OCI-LY3 (cell line): Measurements from ENCODE around the gene PTGR3.
A peak's percentile ranks its signal among the peaks of the same experiment; 100 is the strongest.

Experiments used
- H2AFZ ChIP-seq: fragments of 200-600, 300-600 bp; shearing (Covaris generic); 2 replicates; pipeline ENCODE4 v1.6.0; 2014; ENCODE audit warnings: antibody characterized with exemption, low read depth, low read length
- H3K27ac ChIP-seq: fragments of 200-600, 300-600 bp; sonication (generic); 2 replicates; pipeline ENCODE4 v1.5.1; 2014; ENCODE audit warnings: mild to moderate bottlenecking, low read length, moderate library complexity, mixed read lengths
- H3K27me3 ChIP-seq: fragments of 200-600, 300-600 bp; sonication (generic); 2 replicates; pipeline ENCODE4 v1.6.1; 2014; ENCODE audit warnings: low read depth, low read length, mixed read lengths
- H3K36me3 ChIP-seq: fragments of 200-600, 300-600 bp; sonication (generic); replicated peaks from 2 replicates; pipeline ENCODE3; 2014; ENCODE audit warnings: low read depth, low read length, mixed read lengths
- H3K4me1 ChIP-seq: fragments of 300-600, 200-600 bp; sonication (generic); 2 replicates; pipeline ENCODE4 v1.6.1; 2014; ENCODE audit warnings: low read length, mixed read lengths
- H3K4me2 ChIP-seq: fragments of 200-600, 300-600 bp; sonication (generic); 2 replicates; pipeline ENCODE4 v1.6.1; 2014; ENCODE audit warnings: low read length, mixed read lengths
- H3K4me3 ChIP-seq: fragments of 300-600, 200-600 bp; sonication (generic); 2 replicates; pipeline ENCODE4 v1.5.1; 2014; ENCODE audit warnings: antibody characterized with exemption, mild to moderate bottlenecking, low read length, moderate library complexity
- H3K79me2 ChIP-seq: fragments of 300-600, 200-600 bp; shearing (Covaris generic); 2 replicates; pipeline ENCODE4 v1.6.1; 2014; ENCODE audit warnings: mild to moderate bottlenecking, low read length, mixed read lengths
- H3K9ac ChIP-seq: fragments of 300-600, 200-600 bp; shearing (Covaris generic); 2 replicates; pipeline ENCODE4 v1.6.0; 2014; ENCODE audit warnings: mild to moderate bottlenecking, low read length, moderate library complexity
- H3K9me3 ChIP-seq: fragments of 200-600, 300-600 bp; shearing (Covaris generic); 2 replicates; pipeline ENCODE4 v1.6.1; 2014; ENCODE audit warnings: low read length, mixed read lengths; ENCODE audit not compliant: insufficient read depth
- H4K20me1 ChIP-seq: fragments of 200-600, 300-600 bp; sonication (generic); 2 replicates; pipeline ENCODE4 v1.6.1; 2016; ENCODE audit warnings: low read length, mixed read lengths; ENCODE audit not compliant: insufficient read depth
- EZH2phosphoT487 ChIP-seq: fragments of 200-600 bp; shearing (Covaris generic); IDR thresholded peaks from 2 replicates; pipeline ENCODE4 v1.6.1; 2018; ENCODE audit warnings: antibody characterized with exemption, mixed run types, low read depth
- TF ChIP-seq, protein P1 (sequence below): fragments of 200-600, 300-600 bp; sonication (generic); IDR thresholded peaks from 2 replicates; pipeline ENCODE4 v1.5.1; 2014; ENCODE audit warnings: antibody characterized with exemption, low read length, low read depth

PTGR3 gene

DNA sequence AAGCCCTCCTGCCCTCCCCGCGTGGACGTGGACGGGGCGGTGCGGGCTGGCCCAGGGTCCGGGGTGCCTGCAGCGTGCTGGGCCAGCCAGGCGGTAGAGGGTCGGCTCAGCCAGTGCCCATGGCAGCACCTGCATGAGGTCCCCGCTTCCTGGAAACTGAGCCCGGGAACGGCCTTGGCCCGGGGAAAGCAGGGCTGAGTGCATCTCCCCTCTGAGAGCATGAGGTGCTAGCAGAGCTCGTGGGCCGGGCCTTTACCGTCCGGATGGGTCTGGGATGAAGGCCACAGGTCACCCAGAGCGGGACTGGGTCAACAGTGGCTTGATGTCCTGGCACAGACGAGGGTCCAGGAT, 41.5 kb upstream of the PTGR3 start:
- TF ChIP-seq, protein P1, sequence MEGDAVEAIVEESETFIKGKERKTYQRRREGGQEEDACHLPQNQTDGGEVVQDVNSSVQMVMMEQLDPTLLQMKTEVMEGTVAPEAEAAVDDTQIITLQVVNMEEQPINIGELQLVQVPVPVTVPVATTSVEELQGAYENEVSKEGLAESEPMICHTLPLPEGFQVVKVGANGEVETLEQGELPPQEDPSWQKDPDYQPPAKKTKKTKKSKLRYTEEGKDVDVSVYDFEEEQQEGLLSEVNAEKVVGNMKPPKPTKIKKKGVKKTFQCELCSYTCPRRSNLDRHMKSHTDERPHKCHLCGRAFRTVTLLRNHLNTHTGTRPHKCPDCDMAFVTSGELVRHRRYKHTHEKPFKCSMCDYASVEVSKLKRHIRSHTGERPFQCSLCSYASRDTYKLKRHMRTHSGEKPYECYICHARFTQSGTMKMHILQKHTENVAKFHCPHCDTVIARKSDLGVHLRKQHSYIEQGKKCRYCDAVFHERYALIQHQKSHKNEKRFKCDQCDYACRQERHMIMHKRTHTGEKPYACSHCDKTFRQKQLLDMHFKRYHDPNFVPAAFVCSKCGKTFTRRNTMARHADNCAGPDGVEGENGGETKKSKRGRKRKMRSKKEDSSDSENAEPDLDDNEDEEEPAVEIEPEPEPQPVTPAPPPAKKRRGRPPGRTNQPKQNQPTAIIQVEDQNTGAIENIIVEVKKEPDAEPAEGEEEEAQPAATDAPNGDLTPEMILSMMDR: no peak
- TF ChIP-seq EZH2phosphoT487: no peak

DNA sequence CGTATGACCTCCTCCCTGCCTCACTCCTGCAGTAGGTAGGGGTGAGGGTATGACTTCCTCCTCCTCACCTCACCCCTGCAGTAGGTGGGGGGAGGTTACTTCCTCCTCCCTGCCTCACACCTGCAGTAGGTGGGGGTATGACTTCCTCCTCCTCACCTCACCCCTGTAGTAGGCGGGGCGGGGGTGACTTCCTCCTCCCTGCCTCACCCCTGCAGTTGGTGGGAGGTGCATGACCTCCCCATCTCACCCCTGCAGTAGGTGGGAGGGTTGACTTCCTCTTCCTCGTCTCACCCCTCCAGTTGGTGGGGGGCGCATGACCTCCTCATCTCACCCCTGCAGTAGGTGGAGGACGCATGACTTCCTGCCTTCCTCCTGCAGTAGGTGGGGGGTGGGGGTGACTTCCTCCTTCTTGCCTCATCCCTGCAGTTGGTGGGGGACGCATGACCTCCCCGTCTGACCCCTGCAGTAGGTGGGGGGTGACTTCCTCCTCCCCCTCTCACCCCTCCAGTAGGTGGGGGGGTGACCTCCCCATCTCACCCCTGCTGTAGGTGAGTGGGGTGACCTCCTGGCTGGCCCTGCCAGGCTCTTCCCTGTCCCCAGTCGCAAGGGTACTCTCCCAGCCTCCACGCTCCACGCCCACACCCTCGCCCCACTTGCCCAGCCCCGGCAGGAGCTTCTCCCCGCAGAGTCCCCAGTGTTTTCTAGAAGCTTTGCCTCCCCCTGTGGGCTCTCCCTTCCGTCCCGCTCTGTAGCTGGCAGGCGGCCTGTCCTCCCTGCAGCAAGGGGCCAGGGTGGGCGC, 40.9 kb upstream of the PTGR3 start:
- H4K20me1 ChIP-seq: peaks cover 2% of the 10 kb centered on the region; the same call in 1 of the 2 replicates
- TF ChIP-seq EZH2phosphoT487: no peak
- TF ChIP-seq, protein P1: no peak
- H3K27ac ChIP-seq: peak overlapping the region; percentile 69
- no peaks in the 10 kb centered on the region for H3K27me3 ChIP-seq
- H3K9me3 ChIP-seq: no peaks in the 10 kb centered on the region
- peak overlapping the region; percentile 71; the same call in 1 of the 2 replicates for H3K4me3 ChIP-seq
- H3K9ac ChIP-seq: peak overlapping the region; percentile 77; the same call in 1 of the 2 replicates
- peaks cover 100% of the 10 kb centered on the region for H3K79me2 ChIP-seq
- peaks cover 55% of the 10 kb centered on the region for H3K4me1 ChIP-seq
- H3K4me2 ChIP-seq: peak overlapping the region; percentile 90
- no peaks in the 10 kb centered on the region for H3K36me3 ChIP-seq
- H2AFZ ChIP-seq: no peak overlapping the region

More for the DNA sequence above, 41.5 kb upstream of the PTGR3 start:
- Histone ChIP-seq H3K9ac (no peak overlapping the region), H3K9me3 (no peaks in the 10 kb centered on the region), H3K27ac (no peak overlapping the region; the same call in 1 of the 2 replicates), H3K79me2 (peaks cover 100% of the 10 kb centered on the region), H3K4me1 (peaks cover 55% of the 10 kb centered on the region), H3K4me3 (no peak overlapping the region), H3K27me3 (no peaks in the 10 kb centered on the region), H3K36me3 (no peaks in the 10 kb centered on the region), H2AFZ (no peak overlapping the region), H3K4me2 (no peak overlapping the region), H4K20me1 (no peaks in the 10 kb centered on the region)

DNA sequence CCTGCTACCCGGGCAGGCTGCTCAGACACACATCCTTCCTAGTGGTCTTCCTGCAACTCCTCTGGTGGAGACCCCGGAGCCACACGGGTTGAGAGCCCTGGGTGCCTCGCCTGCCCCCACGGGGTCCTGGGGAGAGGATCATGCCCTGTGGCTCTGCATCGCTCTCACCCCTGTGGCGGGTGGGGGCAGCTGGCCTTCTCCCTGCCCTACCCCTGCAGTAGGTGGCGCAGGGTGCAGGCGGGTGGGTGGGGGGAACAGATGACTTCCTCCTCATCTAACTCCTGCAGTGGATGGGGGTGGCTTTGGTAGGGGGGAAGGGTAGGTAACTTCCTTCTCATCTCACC, 40.2 kb upstream of the PTGR3 start:
- Histone ChIP-seq H3K36me3 (no peaks in the 10 kb centered on the region), H3K9ac (peak overlapping the region; percentile 77), H3K4me2 (peak overlapping the region; percentile 90), H3K27ac (peak overlapping the region; percentile 69), H4K20me1 (peaks cover 10% of the 10 kb centered on the region; the same call in 1 of the 2 replicates), H2AFZ (no peak overlapping the region), H3K27me3 (no peaks in the 10 kb centered on the region), H3K4me3 (peak overlapping the region; percentile 71), H3K4me1 (peaks cover 52% of the 10 kb centered on the region), H3K9me3 (no peaks in the 10 kb centered on the region), H3K79me2 (peaks cover 100% of the 10 kb centered on the region)
- TF ChIP-seq EZH2phosphoT487: no peak
- TF ChIP-seq, protein P1: peak; percentile 39

DNA sequence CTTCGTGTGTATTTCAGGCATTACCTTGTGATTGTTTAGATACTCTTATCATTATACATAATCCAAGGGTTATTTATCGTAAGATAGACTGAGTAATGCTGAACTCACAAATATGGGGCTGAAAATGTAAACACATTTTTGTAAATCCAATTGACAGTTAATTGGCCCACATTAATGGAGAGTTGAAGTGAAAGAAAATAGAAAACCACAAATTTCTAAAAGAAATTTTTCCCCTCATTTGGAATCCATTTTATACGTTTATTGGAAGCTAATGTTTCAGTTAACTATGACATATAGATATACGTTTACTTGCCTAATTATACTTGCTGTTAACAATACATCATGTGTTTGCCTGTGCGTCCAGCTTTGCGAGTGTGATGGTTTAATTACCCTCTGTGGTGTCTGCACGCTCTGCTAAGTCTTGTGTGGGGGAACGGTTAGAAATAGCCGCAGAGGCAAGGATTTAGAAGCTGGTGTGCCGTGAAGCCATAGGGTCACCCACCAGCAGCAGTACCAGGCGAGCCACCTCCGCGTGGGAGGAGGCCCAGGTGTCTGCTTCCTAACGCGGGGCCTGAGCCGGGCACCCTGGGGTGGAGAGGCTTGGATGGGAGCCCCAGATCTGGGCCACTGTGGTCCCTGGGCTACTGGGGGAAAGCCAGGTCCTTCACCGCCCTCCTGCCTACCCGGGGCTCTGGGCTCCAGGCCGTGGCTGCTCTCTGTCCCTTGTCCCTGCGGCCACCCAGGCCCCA, 39.7 kb upstream of the PTGR3 start:
- Histone ChIP-seq H3K79me2 (peaks cover 100% of the 10 kb centered on the region), H3K4me2 (peak overlapping the region; percentile 90), H3K9me3 (no peaks in the 10 kb centered on the region), H3K4me3 (peak overlapping the region; percentile 71), H2AFZ (peak overlapping the region; percentile 13; the same call in 1 of the 2 replicates), H3K4me1 (peaks cover 46% of the 10 kb centered on the region), H3K27ac (peak overlapping the region; percentile 69), H3K9ac (peak overlapping the region; percentile 77), H3K27me3 (no peaks in the 10 kb centered on the region), H4K20me1 (peaks cover 12% of the 10 kb centered on the region), H3K36me3 (no peaks in the 10 kb centered on the region)
- TF ChIP-seq, protein P1: no peak
- no peak for TF ChIP-seq EZH2phosphoT487
